A673 (cell line): ENCODE measurements around the gene MITF.

Source experiments
- CTCF ChIP-seq: fragments of 300-800, 200-600 bp; sonication (generic); conservative IDR thresholded peaks from 2 replicates; pipeline ENCODE4 v1.5.1; 2017; ENCODE audit warnings: low read depth, mild to moderate bottlenecking, antibody characterized with exemption, low read length, moderate library complexity, mixed read lengths
- EZH2 ChIP-seq: fragments of 200-600 bp; sonication (generic); IDR thresholded peaks from 2 replicates; pipeline ENCODE4 v1.6.1; 2017; ENCODE audit warnings: borderline replicate concordance, low read depth, mild to moderate bottlenecking, mixed read lengths, antibody characterized with exemption, low read length; ENCODE audit not compliant: poor library complexity, severe bottlenecking

- TF ChIP-seq CTCF: no peak
- TF ChIP-seq EZH2: no peak
Measured at GRCh38 chr3:69719587-69720122, 19.6 kb upstream of the MITF start.
